HG03432 (cell line): ENCODE data around the gene DCK.
"Not testable (repeated sequence)": the region's sequence is repeated elsewhere in the genome, so short reads cannot be mapped to it uniquely, and the experiment has no call there.

Experiments used
- ATAC-seq: cut with Tn5 transposase; IDR thresholded peaks from one replicate; pipeline ENCODE4 v1.9.1; 2021; ENCODE audit warnings: mild to moderate bottlenecking, moderate library complexity; ENCODE audit not compliant: unreplicated experiment

Gene DCK

DNA sequence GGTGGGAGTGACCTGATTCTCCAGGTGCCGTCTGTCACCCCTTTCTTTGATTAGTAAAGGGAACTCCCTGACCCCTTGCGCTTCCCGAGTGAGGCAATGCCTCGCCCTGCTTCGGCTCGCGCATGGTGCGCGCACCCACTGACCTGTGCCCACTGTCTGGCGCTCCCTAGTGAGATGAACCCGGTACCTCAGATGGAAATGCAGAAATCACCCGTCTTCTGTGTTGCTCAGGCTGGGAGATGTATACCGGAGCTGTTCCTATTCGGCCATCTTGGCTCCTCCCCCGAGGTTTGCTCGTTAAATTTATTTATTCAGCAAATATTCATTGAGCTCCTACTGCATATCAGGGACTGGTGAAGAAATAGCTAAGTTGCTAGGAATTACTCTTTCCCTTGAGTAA lies 66.1 kb downstream of the DCK start:
- not testable (repeated sequence) for ATAC-seq

DNA sequence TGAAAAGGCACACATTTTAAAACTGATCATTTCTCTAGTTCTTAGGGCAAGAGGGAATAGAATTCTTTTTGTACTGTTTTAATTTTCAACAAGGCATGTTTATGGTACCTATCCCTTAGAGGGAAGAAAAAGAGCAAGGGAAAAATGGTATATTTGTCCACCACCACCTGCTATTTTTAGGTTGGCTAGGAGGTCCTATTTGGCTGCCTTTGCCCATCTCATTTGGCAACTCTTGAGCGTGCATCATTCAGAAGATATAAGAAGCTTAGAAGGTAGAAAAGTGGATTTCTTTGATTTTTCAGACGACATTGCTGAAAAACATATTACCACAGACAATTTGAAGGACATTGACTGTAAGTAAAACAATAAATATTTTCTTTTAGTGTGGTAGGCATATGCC lies 69.0 kb downstream of the DCK start:
- ATAC-seq: no peak

DNA sequence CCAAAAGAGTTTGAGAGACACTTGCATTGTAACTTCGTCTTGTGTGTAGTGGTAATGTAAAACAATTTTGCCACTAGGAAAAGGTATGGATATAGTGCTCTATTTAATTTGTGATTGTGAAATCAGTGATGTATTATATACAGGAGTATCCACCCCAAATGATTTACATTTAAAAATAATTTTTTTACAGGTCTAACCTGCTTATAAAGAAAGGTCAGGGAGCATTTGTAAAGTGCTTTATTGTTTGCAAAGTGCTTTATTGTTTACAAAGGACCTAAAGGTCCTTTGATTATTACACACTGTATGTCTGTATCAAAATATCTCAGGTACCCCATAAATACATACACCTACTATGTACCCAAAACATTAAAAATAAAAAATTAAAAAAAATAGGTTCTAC lies 70.3 kb downstream of the DCK start:
- no peak for ATAC-seq

DNA sequence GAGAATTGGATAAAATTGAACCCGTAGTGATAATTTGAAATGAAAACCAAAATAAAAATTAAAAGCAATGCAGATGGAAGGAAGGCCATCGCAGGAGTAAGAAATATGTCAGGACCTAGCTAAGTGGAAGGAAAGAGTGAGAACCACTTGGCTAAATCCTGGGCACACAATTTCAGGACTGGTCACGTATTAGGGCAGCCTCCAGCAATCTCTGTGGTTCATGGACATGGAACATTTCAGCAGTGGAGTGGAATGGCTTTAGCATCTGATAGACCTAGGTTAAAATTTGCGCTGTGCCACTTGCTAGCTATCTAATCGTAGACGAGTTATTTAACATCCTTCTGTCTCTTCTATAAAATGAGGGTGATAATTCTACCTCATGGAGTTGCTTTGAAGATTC lies 71.1 kb downstream of the DCK start:
- no peak for ATAC-seq

DNA sequence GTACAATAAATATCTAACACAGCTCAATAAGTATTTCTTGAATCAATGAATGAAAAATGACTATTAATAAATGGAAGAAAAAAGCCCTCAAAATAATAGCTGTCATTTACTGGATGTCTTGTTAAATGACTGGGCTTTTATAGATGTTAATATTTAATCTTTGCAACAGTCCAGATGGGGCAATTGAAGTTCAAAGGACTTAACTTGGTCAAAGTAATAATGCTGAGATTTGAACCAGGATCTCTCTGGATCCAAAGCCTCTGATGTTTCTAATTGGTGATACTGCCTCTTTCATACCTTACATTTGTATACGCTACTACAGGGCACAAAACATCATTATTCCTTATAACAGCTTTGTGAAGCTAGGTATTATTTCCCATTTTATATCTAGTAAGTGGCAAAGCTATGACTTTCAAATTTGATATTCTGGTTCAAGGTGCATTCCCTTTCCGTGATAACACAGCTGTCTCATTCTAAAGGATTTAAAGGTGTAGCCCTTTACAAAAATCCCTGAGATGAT lies 72.6 kb downstream of the DCK start:
- ATAC-seq: no peak

DNA sequence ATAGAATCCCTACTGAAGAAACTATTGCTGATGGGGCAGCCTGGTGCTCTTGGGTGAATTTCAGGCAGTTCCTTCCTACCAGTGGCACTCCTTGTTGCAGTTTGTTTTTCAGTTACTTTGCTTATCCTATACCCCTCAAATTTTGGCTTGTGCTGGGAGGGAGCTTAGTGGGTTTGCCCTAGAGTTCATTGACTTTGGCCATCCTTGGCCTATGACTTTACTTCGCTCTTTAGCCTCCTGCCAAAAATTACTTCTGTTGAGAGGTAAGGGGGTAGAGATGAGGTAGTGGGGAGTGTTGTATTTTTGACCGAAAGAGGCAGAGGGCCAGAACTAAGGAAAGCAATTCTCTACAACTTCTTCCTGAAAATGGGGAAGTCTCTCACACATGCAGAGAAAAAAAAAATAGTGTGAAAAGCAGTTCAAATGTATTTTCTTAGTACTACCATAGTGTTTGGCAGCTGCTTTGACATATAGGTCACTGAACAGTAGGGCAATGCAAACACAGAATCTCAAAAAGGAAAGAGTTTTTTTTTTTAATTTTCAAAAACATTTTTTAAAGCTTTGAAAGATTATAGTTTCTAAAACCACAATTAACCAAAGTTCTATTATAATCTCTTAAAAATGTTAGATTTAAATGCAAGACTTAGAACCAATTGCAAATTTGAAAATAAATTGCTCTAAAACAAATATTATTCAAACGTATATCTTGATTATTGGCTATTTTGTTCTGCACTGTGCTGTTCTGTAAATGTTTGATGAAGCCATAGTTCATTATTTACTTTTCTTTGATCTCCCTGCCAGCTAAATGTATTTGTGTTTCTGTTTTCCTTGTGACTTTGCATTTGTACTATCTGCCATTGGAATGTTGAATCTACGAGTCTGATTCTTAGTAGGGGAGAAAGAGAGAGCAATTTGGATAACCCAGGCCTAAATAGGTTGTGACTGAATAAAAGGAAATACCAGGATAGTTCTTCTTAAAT lies 73.6 kb downstream of the DCK start:
- no peak for ATAC-seq

DNA sequence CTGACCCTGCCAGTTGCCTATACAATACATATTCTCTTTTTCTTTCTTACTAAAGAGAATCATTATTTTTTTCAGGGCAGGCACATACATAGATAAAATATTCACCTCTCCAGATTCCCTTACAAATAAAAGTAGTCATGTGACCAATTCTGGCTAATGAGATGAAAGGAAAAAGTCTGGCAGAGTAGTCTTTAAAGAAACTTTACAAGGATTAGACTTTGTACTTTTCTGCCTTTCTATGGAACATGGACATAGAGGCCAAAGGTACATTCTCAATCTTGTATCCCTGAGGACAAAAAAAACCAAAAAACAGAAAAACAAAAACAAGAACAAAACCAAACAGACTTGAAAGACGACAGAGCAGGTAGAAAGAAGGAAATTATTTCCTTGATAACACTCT lies 75.6 kb downstream of the DCK start:
- ATAC-seq: no peak

DNA sequence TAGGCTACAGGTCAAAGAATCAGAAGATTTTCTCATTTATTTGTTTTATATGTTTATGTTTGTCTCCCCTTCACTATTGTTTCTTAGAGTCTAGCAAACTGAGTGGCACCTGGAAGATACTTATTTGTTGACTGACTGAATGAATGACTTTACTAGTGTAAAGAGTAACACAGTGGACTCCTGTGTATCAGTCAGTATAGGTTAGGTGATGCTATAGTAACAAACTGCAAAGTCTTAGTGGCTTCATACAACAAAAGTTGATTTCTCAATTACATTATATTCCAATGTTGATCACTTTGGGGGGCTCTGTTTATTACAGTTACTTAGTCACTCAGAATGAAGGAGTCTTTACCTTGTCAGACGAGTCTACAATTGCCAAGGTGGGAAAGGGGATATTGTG lies 76.6 kb downstream of the DCK start:
- ATAC-seq: no peak

DNA sequence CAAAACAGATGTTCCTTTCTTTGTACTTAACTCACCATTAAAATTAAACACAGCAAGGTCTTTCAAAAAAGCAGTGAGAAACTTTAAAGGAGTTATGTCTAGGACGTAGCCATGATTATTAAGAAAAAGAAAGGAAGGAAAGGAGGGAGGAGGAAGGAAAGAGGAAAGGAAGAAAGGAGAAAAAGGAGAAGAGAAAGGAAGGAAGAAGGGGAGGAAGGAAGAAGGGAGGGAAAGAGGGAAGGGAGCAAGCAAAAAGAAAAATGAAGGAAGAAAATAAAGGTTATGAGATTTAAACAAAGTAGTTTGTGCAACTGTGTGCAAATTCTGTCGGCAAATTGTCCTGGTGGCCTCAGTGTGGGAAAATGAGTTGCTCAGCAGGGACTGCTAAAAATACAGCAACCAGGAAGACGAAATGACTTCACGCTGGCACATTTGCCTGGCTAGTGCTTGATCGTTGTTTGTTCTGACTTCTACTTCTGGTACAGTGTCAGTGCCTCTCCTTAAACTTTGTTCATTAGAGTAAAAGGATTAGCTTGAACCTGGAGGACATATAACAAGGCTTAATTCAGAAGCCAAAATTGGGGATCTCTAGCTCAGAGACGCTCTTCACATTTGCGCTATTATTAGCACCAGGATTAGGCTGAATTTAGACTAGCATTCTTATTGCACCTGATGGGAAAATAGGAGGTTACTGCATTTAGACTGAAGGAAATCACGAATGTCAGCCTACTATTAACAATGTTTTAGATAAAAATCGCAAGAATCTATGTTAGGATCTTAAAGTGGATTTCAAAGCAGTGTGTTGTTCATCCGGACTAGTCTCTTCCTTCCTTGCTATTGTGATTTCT lies 81.2 kb downstream of the DCK start:
- ATAC-seq: no peak
